ENCODE data around the gene RSRC2.

DNA sequence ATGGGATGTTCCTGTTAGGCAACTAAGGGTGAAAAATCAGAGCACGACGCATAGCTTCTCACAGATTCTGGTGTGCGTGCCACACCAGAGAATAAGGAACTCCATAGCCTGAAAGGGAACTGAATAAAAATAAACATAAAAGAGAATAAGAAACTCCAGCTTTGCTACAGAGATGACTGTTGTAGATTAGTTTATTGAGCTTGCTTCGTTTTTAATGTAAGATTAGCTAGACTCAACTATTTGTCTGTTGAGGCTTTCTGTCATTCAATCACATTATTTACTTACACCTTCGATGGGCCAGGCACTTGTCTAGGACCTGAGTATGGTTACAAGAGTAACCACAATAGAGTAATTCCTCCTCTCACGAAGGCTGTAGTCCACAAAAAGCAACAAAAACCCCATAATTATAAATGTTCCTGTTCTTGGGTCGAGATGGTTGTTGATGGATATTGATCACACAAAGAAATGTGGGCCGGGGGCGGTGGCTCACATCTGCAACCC is 25.2 kb downstream of the RSRC2 start:
- TF ChIP-seq, protein P1, sequence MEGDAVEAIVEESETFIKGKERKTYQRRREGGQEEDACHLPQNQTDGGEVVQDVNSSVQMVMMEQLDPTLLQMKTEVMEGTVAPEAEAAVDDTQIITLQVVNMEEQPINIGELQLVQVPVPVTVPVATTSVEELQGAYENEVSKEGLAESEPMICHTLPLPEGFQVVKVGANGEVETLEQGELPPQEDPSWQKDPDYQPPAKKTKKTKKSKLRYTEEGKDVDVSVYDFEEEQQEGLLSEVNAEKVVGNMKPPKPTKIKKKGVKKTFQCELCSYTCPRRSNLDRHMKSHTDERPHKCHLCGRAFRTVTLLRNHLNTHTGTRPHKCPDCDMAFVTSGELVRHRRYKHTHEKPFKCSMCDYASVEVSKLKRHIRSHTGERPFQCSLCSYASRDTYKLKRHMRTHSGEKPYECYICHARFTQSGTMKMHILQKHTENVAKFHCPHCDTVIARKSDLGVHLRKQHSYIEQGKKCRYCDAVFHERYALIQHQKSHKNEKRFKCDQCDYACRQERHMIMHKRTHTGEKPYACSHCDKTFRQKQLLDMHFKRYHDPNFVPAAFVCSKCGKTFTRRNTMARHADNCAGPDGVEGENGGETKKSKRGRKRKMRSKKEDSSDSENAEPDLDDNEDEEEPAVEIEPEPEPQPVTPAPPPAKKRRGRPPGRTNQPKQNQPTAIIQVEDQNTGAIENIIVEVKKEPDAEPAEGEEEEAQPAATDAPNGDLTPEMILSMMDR (IDR thresholded peaks at IDR 0.05), result no peak
- no peak for TF ChIP-seq POLR2A (IDR thresholded peaks at IDR 0.05)
